DMS153 treated with DMSO at 0.1 percent for 48 hours (cell line): Measurements from ENCODE around the gene LMLN.
"Not testable (repeated sequence)": the region's sequence is repeated elsewhere in the genome, so short reads cannot be mapped to it uniquely, and the experiment has no call there.

Experiments used
- DNase-seq: peaks from one replicate; lab custom pipeline; 2025; ENCODE audit not compliant: unreplicated experiment; lab: John Stamatoyannopoulos, UW

The LMLN gene

DNA sequence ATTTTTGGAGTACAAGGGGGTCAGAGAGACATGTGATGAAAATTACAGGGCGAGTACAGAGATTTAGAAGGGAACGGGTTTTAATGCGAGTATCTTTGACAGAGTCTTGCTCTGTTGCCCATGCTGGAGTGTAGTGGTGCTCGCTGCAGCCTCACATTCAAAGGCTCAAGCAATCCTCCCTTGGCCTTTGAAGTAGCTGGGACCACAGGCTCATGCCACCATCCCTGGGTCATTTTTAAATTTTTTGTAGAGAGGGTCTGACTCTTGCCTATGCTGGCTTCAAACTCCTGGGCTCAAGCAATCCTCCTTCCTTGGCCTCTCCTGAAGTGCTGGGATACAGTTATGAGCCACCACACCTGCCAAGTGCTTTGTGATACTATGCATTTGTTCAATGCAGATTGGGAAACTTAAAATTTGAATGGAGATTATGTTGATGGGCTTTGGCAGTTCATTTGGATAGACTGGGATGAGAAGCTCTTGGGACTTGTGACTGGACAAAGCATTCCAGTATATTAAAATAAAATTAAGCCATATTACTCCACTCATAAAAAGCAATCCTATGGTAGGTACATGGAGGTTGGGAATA is 4.0 kb upstream of the LMLN start:
- DNase-seq = no peak

DNA sequence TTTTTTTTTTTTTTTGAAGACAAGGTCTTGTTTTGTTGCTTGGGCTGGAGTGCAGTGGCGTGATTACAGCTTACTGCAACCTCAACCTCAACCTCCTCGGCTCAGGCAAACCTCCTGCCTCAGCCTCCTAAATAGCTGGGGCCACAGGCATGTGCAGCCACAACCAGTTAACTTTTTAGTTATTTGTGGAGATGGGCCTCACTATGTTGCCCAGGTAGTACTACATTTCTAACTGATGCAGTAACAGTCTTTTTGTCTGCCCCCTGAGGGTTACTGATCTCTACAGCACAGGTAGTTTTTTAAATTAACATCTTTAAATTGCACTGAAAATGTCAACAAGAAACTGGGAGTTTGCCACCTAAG is 3.4 kb upstream of the LMLN start:
- no peak for DNase-seq

DNA sequence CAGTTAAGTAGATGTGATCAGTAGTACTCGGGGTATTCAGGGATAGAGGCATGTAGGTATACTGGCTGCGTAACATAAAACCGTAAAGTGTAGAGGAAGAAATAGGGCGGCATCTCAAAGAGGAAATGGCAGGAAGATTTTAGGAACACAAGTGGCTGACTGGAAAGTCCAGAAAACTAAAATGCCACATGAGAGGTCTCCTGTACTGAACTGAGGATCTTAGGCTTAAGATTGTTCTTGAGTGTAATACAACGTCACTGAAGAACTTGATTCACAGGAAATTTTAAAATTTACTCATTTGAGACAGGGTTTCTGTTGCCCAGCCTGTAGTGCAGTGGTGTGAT is 2.3 kb upstream of the LMLN start:
- DNase-seq = no peak

DNA sequence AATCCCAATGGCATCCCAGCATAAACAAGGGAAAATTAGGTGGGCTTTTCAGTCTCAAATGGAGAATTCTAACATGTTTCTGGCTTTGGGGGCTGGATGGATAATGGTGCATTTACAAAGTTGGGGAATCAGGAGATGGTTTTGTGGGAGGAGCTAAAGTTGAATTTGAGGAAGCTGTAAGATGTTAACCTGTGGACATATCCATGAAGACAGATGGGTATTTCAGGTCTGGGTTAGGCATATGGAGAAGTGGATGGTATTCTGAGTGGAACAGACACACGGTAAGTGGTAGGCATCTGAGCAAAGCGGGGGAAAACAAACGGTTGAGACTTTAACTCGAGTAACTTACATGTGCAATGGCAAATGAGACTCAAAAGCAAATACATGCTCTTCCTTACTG is 1.7 kb upstream of the LMLN start:
- DNase-seq = no peak

DNA sequence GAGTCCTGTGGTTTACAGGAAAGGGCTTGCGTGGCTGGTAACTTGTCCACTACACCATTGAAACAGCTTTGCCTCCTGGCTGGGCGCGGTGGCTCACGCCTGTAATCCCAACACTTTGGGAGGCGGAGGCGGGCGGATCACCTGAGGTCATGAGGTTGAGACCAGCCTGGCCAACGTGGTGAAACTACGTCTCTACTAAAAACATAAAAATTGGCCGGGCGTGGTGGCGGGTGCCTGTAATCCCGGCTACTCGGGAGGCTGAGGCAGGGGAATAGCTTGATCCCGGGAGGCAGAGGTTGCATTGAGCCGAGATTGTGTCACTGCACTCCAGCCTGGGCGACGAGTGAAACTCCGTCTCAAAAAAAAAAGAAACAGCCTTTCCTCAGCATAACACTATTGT is 1.2 kb upstream of the LMLN start:
- not testable (repeated sequence) for DNase-seq

DNA sequence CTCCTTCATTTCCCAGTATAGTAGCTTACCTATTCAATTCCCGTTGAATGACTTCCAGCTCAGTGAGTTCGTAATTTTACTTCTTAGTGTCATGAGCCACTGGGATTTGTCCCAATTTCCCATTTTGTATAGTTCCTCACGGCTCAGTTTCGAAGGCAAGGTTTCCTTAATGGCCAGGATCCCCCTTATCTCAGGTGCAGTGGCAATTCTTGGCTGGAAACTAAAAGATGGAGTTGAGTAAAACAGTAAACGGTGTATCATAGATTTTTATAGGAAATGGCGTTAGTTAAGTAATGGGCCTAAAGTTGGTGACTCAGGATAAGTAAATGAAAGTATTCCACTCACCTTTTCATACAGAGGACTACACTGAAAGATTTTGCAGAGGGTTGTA is 522 bp upstream of the LMLN start:
- DNase-seq = no peak

DNA sequence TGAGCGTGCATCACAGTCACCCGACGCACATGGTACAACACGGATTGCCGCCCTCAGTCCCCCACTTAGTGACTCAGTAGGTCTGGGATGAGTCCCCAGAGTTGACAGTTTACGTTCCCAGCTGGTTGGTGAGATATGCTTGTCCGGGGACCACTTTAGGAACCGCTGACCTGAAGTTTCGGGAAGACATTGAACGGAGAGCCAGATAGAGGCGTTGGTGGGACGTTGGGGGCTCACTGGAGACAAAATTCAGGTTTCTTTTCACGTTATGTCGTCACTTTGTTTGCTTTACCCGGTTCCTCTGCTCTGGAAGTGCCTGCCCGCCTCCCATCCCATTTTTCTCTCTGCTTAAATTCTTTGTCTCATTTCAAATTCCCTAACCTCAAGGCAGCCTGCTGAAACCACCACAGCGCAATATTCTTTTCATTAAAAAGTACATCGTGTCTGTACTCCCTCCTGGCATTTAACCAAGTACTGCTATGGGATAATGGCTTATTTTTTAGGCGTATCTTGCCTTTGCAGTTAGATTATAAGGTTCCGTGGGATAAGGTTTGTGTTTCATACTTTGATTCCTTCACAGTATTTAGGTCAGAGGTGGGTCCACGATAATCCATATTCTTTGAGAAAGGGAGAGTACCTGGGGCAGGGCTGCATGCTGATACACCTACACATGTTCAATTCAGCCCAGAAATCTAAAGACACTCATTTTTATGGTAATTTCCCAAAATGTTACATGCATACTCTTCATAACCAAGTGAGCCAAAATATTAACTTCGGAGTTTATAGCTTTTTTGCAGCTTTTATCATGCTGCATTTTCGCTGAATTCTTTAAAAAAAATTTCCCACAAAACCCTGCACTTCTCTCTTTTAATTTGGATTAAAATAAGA is 921 bp downstream of the LMLN start:
- no peak for DNase-seq

DNA sequence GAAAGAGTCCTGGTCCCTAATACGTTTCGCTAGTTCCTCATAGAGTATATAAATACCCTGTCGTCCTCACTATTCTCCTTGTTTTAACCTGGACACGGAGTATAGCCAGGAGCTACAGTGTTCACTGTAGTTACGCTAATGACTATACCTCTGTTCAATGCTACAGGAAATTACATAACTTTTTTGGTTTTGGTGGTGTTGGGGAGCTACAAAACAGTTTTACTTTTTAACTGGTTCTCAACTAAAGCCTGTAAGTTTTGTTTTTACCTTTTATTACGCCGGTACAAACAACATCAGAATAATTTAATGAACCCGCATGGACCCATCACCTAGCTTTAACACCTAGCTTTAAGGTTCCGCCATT is 1.5 kb downstream of the LMLN start:
- no peak for DNase-seq

DNA sequence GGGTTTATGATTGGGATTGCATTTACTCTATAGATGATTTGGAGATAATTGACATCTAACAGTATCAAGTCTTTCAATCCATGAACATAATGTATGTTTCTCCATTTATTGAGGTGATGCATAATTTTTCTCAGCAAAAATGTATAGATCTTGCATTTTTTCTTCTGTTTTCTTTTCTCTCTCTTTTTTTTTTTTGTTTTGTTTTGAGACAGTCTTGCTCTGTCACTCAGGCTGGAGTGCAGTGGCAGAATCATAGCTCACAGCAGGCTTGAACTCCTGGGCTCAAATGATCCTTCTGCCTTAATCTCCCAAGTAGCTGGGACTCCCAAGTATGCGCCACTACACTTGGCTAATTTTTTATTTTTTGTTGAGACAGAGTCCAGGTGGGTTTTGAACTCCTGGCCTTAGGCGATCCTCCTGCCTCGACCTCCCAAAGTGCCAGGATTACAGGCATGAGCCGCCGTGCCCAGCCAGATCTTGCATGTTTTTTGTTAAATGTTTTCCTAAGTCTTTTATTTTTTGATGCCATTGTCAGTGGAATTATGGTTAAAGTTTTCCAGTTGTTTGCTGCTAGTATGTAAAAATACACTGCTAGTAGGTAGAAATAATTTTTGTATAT is 3.1 kb downstream of the LMLN start:
- DNase-seq = no peak

DNA sequence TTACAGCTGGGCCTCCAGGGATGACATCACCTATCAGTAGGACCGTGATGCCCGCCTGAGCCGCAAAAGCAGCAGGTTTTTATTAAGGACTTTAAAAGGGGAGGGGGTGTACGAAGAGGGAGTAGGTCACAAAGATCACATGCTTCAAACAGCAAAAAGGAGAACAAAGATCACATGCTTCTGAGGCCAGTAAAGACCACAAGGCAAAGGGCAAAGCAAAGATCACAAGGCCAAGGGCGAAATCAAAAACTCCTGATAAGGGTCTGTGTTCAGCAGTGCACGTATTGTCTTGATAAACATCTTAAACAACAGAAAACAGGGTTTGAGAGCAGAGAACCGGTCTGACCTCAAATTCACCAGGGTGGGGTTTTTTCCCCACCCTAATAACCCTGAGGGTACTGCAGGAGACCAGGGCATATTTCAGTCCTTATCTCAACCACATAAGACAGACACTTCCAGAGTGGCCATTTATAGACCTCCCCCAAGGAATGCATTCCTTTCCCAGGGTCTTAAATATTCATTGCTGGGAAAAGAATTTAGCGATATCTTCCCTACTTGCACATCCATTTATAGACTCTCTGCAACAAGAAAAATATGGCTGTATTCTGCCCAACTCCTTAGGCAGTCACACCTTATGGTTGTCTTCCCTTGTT is 7.4 kb downstream of the LMLN start:
- DNase-seq = not testable (repeated sequence)

DNA sequence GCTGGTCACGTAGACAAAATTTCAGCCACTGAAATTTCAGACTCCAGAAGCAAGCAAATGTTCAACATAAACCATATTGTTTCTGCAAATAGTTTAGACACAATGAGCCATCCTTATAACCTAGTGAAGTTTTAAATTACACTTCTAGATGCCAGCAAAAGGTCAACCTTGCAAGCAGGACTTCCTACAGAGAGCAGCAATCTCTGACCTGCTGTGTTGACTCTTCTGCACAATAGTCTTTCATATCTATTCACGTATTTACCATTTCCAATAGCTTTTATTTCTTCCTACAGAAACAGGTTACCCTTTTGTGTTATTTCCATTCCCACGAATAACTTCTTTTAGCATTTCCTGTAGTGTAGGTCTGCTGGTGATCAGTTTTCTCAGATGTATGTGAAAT is 10.6 kb downstream of the LMLN start:
- DNase-seq = no peak

DNA sequence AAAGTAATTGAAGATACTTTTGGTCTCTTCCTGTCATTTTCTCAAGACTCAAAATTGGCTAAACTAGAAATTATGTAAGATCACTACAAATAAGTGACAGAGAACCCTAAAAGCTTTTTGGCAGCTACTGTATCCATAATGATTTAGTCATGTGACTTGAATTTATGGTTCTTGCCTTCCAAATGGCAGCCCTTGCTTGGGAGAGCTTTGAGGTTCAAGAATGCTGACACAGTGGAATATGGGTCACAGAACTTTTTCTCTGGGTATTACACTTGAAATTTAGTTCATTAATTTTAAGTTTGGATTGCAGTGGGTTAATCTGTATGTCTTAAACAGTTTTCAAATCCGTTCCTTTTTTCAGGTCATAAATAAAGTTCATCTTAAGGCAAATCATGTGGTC is 14.0 kb downstream of the LMLN start:
- DNase-seq = no peak

DNA sequence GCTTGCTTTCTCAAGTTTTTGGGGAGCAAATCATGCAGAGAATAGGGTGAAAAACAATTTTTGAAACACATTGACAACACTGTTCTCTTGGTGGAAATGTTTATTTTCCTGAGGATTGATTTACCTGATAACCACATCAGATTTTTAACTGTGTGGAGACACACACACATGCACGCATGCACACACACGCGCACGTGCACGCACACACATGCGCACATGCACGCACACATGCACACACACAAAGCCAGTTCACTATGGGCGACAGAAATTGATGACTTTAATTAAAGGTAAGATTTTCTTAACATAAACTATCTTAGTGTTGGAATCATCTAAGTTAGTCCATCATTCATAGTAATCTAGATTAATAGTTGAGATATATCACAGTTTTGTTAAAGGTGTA is 15.3 kb downstream of the LMLN start:
- no peak for DNase-seq

DNA sequence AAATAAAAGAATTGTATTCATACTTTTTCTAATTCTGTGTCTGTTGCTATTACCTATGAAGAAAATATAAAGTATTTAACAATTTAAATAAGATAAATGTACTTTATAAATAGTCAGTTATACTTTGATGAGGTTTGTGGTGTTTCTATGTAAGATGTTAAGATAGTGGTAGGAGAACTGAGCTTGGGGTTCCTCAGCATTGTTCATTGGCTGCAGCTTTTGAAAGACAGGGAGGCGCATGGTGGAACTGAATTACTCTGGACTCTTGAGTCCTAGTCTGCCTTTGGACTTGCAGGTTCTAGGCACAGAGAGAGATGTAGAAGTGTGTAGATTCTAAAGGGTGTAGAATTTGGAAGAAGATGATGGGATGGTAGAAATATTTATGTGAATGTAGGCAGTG is 23.1 kb downstream of the LMLN start:
- no peak for DNase-seq

DNA sequence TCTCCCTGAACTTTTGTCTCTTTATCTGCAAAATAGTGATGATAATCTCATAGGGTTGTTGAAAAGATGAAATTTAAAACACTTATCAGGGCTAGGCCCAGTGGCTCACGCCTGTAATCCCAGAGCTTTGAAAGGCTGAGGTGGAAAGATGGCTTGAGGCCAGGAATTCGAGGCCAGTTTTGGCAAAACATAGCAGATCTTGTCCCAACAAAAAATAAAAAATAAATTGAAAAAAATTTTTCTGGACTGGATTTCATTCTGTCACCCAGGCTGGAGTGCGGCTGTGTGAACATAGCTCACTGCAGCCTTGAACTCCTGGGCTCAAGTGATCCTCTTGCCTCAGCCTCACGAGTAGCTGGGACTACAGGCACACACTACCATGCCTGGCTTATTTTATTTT is 29.6 kb downstream of the LMLN start:
- DNase-seq = no peak

DNA sequence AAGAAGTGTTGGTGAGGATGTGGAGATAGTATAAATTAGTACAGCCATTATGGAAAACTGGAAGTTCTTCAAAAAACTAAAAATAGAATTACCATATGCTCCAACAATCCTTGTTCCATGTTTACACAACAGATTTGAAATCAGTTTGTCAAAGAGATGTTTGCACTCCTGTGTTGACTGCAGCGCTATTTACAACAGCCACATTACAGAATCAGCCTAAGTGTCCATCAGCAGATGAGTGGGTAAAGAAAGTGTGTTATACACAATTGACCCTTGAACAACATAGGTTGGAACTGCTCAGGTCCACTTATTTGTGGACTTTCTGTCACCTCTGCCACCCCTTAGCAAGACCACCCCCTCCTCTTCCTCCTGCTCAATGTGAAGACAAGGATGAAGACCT is 34.7 kb downstream of the LMLN start:
- no peak for DNase-seq

DNA sequence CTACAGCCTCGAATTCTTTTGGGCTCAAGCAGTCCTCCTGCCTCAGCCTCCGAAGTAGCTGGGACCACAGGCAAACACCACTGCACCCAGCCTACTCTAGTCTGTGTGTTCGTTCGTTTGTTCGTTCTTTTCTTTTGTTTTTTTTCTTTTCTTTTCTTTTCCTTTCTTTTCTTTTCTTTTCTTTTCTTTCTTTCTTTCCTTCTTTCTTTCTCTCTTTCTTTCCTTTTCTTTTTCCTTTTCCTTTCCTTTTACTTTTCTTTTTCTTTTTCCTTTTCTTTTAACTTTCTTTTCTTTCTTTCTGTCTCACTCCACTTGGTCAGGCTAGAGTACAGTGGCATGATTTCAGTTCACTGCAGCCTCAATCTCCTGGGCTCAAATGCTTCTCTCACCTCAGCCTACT is 36.8 kb downstream of the LMLN start:
- no peak for DNase-seq

DNA sequence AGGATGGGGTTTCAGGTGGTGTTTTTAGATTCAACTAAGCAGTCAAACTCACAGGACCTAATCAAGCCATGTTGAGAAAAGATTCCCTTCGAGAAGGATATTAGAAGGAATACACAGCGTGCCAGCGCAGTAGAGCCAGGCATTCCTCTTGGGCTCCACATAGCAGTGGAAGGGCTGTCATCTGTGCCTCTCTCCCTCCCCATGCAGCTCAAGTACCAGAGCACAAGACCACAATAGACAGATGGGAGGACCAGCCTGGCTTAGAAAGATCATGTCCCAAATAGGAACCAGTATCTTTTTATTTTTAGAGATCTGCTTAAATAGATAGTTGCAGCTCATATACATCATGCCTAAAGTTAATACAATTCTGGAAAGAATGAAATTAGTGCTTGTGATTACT is 37.9 kb downstream of the LMLN start:
- DNase-seq = no peak

DNA sequence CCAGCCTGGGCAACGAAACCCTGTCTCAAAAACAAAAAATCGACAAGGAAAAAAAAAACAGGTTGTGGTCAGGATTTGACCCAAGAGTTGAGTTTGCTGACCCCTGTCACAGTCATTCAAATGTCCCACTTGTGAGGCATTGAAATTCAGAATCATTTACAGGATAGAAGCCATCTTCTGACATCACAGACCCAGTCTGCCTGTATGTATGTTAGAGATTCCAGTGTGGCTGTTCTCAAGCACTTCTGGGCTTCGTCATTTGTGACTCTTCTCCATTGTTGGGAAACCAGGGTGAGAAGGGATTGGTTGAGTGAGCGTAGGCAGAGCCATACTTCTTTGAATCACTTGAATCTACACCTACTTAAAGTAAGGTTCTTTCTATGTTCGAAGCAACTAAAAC is 57.1 kb downstream of the LMLN start:
- no peak for DNase-seq

DNA sequence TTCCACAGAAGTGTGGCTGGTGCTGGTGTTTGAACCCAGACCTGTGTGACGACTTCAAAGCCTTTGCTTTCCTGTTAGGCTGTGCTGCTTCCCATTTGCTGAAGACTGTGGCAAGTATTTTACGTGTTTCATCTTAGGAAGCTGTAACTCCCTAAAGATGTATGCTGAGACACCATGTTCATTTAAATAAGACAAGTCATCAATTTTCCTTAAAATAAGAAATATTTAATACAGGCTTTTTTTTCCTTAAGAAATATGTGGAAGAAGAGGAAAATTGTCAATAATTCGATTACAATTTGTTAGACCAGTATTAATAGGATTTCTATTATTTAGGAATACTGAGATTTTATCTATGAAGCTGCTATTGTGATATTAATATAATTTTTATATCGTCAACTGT is 58.4 kb downstream of the LMLN start:
- DNase-seq = no peak

DNA sequence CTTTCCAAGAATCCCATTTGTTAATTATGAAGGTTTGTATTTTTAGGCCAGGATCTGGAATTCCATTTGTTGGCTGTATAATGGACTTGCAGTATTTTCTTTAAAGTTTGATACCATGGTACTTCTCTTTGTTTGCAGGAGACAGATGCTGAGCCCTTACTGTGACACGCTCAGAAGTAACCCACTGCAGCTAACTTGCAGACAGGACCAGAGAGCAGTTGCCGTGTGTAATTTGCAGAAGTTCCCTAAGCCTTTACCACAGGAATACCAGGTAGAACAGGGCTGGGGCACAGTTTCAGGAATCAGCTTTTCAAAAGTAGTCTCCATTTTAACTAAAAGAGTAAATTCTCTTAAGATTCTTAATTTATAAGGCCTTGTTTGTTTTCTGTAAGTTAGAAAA is 59.1 kb downstream of the LMLN start:
- DNase-seq = no peak

DNA sequence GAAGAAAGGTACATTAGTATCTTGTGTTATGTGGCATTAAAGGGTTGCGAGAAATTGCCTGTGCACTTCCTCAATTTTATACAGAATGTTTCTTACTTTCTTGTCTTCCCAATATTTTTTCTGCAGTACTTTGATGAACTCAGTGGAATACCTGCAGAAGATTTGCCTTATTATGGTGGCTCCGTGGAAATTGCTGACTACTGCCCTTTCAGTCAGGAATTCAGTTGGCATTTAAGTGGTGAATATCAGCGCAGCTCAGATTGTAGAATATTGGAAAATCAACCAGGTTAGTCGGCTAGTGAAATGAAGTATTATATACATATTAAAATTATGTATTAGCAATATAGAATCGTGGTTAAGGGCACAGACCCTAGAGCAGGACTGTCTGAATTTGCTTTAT is 61.3 kb downstream of the LMLN start:
- no peak for DNase-seq
